Measurements from ENCODE around the gene SLC6A5. TPM values are rescaled to one million over a fixed set of nuclear protein-coding genes. Genes with fewer than 3 reads are reported as not detected.

SLC6A5 gene
- total and polyA plus RNA-seq, 7 donors = not detected

DNA sequence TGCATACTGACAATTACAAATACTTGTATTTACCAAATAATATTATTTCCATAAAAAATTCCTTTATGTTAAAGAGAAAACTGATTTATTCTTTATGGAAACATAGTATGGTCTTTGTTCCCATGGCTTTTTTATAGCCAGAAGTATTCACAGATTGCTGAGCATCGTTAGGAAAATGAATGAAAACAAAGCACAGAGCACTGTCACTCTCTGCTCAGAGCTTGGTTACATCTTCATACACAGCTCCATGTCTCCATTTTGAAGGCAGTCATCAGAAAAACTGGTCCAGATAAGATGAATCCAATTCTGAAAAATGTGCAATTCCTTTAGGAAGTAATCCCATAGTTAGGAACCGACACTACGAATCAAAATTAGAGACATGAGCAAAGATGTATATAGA, 9.0 kb upstream of the SLC6A5 start:
- TF ChIP-seq, protein P1, sequence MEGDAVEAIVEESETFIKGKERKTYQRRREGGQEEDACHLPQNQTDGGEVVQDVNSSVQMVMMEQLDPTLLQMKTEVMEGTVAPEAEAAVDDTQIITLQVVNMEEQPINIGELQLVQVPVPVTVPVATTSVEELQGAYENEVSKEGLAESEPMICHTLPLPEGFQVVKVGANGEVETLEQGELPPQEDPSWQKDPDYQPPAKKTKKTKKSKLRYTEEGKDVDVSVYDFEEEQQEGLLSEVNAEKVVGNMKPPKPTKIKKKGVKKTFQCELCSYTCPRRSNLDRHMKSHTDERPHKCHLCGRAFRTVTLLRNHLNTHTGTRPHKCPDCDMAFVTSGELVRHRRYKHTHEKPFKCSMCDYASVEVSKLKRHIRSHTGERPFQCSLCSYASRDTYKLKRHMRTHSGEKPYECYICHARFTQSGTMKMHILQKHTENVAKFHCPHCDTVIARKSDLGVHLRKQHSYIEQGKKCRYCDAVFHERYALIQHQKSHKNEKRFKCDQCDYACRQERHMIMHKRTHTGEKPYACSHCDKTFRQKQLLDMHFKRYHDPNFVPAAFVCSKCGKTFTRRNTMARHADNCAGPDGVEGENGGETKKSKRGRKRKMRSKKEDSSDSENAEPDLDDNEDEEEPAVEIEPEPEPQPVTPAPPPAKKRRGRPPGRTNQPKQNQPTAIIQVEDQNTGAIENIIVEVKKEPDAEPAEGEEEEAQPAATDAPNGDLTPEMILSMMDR (IDR thresholded peaks at IDR 0.05) = no peak
- Histone ChIP-seq H3K9me3 (no peaks in the 10 kb centered on the region), H3K4me1 (no peaks in the 10 kb centered on the region), H3K4me3 (no peak overlapping the region), H3K27me3 (ENCODE audit: insufficient read depth in 3 of 3, low read length in 2 of 3) (peaks cover 0 to 42% (median 2%) of the 10 kb centered on the region in 3 donors), H3K27ac (no peak overlapping the region), H3K36me3 (ENCODE audit: insufficient read depth in 1 of 2, low read depth in 1 of 2) (no peaks in the 10 kb centered on the region)
- 77 to 90% (median 86%) methylated on average over 3 of the region's 3 CpGs for WGBS, 3 donors
- ATAC-seq (no peak), DNase-seq (no peak)
- intact Hi-C loops (cut with DNase I) = no loop called here

DNA sequence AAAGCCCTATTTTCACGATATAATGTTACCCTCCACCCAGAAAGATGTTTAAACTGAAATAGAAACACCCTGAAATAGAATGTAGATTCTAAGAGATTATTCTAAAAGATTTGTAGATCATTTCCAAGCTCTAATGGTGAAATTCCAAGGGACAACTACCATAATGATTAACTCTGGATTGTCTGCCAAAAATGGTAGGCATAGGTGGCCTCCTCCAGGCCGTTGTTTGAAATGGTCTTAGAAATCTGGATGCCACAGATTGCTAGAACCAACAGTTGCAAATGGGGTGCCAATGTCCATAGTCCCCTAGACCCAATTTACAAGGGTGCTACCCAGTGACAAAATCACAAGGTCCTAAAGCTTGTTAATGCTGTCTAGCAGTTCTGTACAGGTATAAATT, 6.7 kb upstream of the SLC6A5 start:
- TF ChIP-seq, protein P1 (IDR thresholded peaks at IDR 0.05) = no peak
- H3K4me3 ChIP-seq = no peak overlapping the region
- H3K4me1 ChIP-seq = no peaks in the 10 kb centered on the region
- no peak for DNase-seq
- H3K27me3 ChIP-seq (ENCODE audit: insufficient read depth in 3 of 3, low read length in 2 of 3) = peaks cover 0 to 66% (median 12%) of the 10 kb centered on the region in 3 donors
- intact Hi-C loops (cut with DNase I) = no loop called here
- 29 to 50% (median 37%) methylated on average over 2 of the region's 2 CpGs for WGBS, 3 donors
- no peaks in the 10 kb centered on the region for H3K9me3 ChIP-seq
- H3K27ac ChIP-seq = no peak overlapping the region
- ATAC-seq = no peak
- no peaks in the 10 kb centered on the region for H3K36me3 ChIP-seq (ENCODE audit: insufficient read depth in 1 of 2, low read depth in 1 of 2)

DNA sequence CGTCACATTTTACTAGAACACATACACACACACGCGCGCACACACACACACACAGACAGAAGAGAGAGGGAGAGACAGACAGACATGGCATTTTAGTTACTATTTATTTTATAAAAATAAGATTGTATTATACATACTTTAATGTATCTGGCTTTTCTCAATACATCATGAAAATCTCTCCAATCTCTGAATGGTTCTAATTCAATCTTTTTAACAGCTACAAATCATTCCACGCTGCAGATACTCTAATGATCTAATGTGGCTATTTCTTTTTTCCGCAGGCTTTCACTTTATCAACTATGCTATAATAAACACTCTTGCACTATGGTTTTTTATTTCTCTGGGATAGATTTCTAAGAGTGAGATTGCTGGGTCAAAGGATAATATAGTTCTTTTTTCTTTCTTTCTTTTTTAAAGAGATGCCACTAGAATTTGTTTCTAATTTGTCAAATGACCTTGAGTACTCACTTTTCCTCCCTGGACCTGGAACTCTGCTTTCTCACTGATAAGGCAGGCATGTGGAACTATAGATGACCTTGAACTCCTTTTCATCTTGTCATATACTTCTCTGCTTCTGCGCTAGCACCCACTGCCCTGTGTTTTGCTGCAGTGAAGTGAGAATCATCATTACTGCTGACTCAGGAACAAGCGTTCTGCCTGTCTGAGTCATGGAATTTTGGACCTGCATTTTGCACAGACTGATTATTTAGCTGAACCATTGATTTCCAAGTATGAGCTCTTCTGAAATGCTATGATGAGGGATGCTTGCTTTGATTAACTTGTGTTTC, 4.9 kb upstream of the SLC6A5 start:
- no peak for ATAC-seq
- WGBS, 3 donors = 85 to 92% (median 85%) methylated on average over 8 of the region's 8 CpGs
- H3K27me3 ChIP-seq (ENCODE audit: insufficient read depth in 3 of 3, low read length in 2 of 3) = peaks cover 0 to 74% (median 21%) of the 10 kb centered on the region in 3 donors

DNA sequence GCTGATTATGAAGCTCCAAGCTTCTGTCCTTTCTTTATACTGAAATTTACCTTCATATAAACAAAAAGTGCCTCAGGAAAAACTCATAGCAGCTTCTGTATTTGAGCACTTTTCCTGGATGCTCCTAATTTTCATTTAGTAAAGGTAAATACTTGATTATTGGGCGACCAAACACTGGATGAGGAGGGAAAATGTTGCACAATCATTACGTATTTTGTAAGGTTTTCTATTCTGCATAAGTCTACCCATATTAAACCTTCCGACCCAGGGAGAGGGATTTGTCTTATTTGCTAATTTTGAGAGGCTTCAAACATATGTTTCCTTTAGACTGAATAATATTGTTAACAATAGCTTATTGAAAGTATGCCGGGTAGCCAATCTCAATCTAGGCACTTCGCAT, 4.3 kb upstream of the SLC6A5 start:
- intact Hi-C loops (cut with DNase I) = no loop called here
- Histone ChIP-seq H3K4me1 (no peaks in the 10 kb centered on the region), H3K27ac (no peak overlapping the region), H3K36me3 (ENCODE audit: insufficient read depth in 1 of 2, low read depth in 1 of 2) (no peaks in the 10 kb centered on the region), H3K4me3 (no peak overlapping the region), H3K9me3 (no peaks in the 10 kb centered on the region), H3K27me3 (ENCODE audit: insufficient read depth in 3 of 3, low read length in 2 of 3) (peaks cover 0 to 75% (median 23%) of the 10 kb centered on the region in 3 donors)
- no peak for ATAC-seq
- 80 to 88% (median 84%) methylated on average over 5 of the region's 5 CpGs for WGBS, 3 donors
- DNase-seq = no peak
- TF ChIP-seq, protein P1 (IDR thresholded peaks at IDR 0.05) = no peak

More for the DNA sequence above, 4.9 kb upstream of the SLC6A5 start:
- Histone ChIP-seq H3K36me3 (ENCODE audit: insufficient read depth in 1 of 2, low read depth in 1 of 2) (no peaks in the 10 kb centered on the region), H3K4me1 (no peaks in the 10 kb centered on the region), H3K4me3 (no peak overlapping the region), H3K9me3 (no peaks in the 10 kb centered on the region), H3K27ac (no peak overlapping the region)
- TF ChIP-seq, protein P1 (IDR thresholded peaks at IDR 0.05) = no peak
- DNase-seq = no peak
- intact Hi-C loops (cut with DNase I) = no loop called here

Measured in psoas muscle (tissue), 8 donors.